PC-9 (cell line): ENCODE data around the gene SEC31A. TPM values are rescaled to one million over a fixed set of nuclear protein-coding genes. Genes with fewer than 3 reads are reported as not detected.

Experiments used
- BruUV-seq: library from RNA; stranded (reverse); fragments of 400-500 nt; replicated peaks from 2 replicates; lab custom pipeline; 2021; lab: Mats Ljungman, UMichigan
- CTCF ChIA-PET: fragments of 300-600 bp; sonication (Branson Sonifier 250); formaldehyde crosslinking; loops from one replicate; lab custom pipeline; 2022; ENCODE audit warnings: antibody characterized with exemption; lab: Charles Lee
- POLR2A ChIA-PET: fragments of 300-600 bp; sonication (Branson Sonifier 250); formaldehyde crosslinking; loops from one replicate; lab custom pipeline; 2022; ENCODE audit warnings: antibody characterized with exemption; ENCODE audit not compliant: unreplicated experiment; lab: Charles Lee
- DNase-seq, 2 experiments: peaks; one replicate each; pipeline versions ENCODE4 v3.0.0 to v3.0.0-alpha.2; 2015 to 2022; ENCODE audit warnings: mixed read lengths in 1 of 2
- H2AFZ ChIP-seq: fragments of 200-600 bp; sonication (generic); 2 replicates; pipeline ENCODE4 v1.8.1; 2017; ENCODE audit warnings: antibody characterized with exemption
- H3F3A ChIP-seq: fragments of 200-600 bp; sonication (generic); 2 replicates; pipeline ENCODE4 v1.8.1; 2017; ENCODE audit warnings: antibody characterized with exemption, mild to moderate bottlenecking, low read depth; ENCODE audit not compliant: insufficient read depth
- H3K27ac ChIP-seq: fragments of 200-600 bp; sonication (generic); 2 replicates; pipeline ENCODE4 v1.6.1; 2016; ENCODE audit warnings: mixed run types
- H3K27me3 ChIP-seq: fragments of 200-600 bp; sonication (generic); 2 replicates; pipeline ENCODE4 v1.6.1; 2016; ENCODE audit warnings: low read depth, mixed run types; ENCODE audit not compliant: insufficient read depth
- H3K36me3 ChIP-seq: fragments of 200-600 bp; sonication (generic); 2 replicates; pipeline ENCODE4 v1.6.1; 2016; ENCODE audit warnings: low read depth, mixed run types
- H3K4me1 ChIP-seq: fragments of 200-600 bp; sonication (generic); replicated peaks from 2 replicates; pipeline ENCODE4 v1.6.1; 2016; ENCODE audit warnings: mixed run types; ENCODE audit not compliant: insufficient read depth
- H3K4me2 ChIP-seq: fragments of 200-600 bp; sonication (generic); 2 replicates; pipeline ENCODE4 v1.6.1; 2017; ENCODE audit warnings: mixed run types
- H3K4me3 ChIP-seq: fragments of 200-600 bp; sonication (generic); 2 replicates; pipeline ENCODE4 v1.6.1; 2016; ENCODE audit warnings: mixed run types
- H3K79me2 ChIP-seq: fragments of 200-600 bp; sonication (generic); 2 replicates; pipeline ENCODE4 v1.6.1; 2017; ENCODE audit warnings: low read depth, mixed run types
- H3K9me2 ChIP-seq: fragments of 200-600 bp; sonication (generic); 2 replicates; pipeline ENCODE4 v1.8.1; 2017; ENCODE audit warnings: mild to moderate bottlenecking; ENCODE audit not compliant: insufficient read depth
- H3K9me3 ChIP-seq: fragments of 200-600 bp; sonication (generic); 2 replicates; pipeline ENCODE4 v1.8.1; 2016; ENCODE audit warnings: low read depth; ENCODE audit not compliant: insufficient read depth
- H4K20me1 ChIP-seq: fragments of 200-600 bp; sonication (generic); 2 replicates; pipeline ENCODE4 v1.8.1; 2017; ENCODE audit not compliant: insufficient read depth
- CTCF ChIP-seq: fragments of 200-600 bp; sonication (generic); conservative IDR thresholded peaks from 2 replicates; pipeline ENCODE4 v1.6.1; 2017; ENCODE audit warnings: mixed run types, antibody characterized with exemption, mild to moderate bottlenecking, moderate library complexity
- EZH2 ChIP-seq: fragments of 200-600 bp; sonication (generic); IDR thresholded peaks from 2 replicates; pipeline ENCODE4 v1.8.0; 2017; ENCODE audit warnings: antibody characterized with exemption, low read depth
- intact Hi-C: fragments of 100-400 bp; cut with micrococcal nuclease; formaldehyde crosslinking; loops from one replicate; pipeline ENCODE4 v1.10.0; 2022; ENCODE audit not compliant: unreplicated experiment
- total RNA-seq: library from RNA; stranded (reverse); gene quantifications from 2 replicates; pipeline ENCODE4 v1.2.3, GENCODE V29; 2021

SEC31A gene
- total RNA-seq, 1 experiment from 2014 or later, result 95.5 TPM

DNA sequence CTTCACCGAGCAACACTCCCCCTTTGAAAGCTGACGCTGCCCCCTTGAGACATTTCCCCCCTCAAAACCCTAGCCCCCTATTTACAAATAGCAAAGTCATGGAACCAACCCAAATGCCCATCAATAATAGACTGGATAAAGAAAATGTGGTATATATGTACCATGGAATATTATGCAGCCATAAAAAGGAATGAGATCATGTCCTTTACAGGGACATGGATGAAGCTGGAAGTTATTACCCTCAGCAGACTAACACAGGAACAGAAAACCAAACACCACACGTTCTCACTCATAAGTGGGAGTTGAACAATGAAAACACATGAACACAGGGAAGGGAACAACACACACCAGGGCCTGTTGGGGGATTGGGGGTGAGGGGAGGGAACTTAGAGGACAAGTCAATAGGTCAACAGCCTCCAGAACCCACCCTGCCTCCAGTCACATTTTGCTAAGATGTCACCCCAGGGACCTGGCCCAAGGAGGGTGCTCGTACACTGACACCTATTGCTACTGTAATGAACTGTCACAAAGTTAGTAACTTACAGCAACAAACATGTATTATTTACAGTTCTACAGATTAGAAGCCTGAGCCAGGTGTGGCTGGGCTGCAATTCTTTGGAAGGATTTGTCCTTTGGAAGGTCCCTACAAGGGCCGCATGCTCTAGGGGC is 113.0 kb downstream of the SEC31A start:
- intact Hi-C loops, result loop anchor here (1.0 to 5.0 kb wide), 3 partner anchors 7 to 839 kb away; no protein-coding TSS in a partner anchor
- ChIA-PET POLR2A (interaction anchor here (0.6 to 1.4 kb wide), 2 partner anchors 21 to 212 kb away, joined by 5 to 14 read pairs; partner anchors contain the start of gene SCD5), CTCF (no interaction called here)
- H4K20me1 ChIP-seq, result no peaks in the 10 kb centered on the region
- H2AFZ ChIP-seq, result no peak overlapping the region
- peaks cover 12% of the 10 kb centered on the region; the same call in 1 of the 2 replicates for H3F3A ChIP-seq
- H3K27ac ChIP-seq, result peak overlapping the region; percentile 62
- H3K4me3 ChIP-seq, result no peak overlapping the region
- H3K27me3 ChIP-seq, result no peaks in the 10 kb centered on the region
- TF ChIP-seq EZH2 (no peak), CTCF (no peak)
- no peak for DNase-seq
- H3K9me3 ChIP-seq, result no peaks in the 10 kb centered on the region
- peaks cover 34% of the 10 kb centered on the region for H3K4me1 ChIP-seq
- peaks cover 13% of the 10 kb centered on the region for H3K79me2 ChIP-seq
- no peak overlapping the region for H3K4me2 ChIP-seq
- H3K36me3 ChIP-seq, result no peaks in the 10 kb centered on the region
- H3K9me2 ChIP-seq, result no peaks in the 10 kb centered on the region
- BruUV-seq, result no TSS peak

GRCh38 chr4:82776925-82777542 is 113.9 kb downstream of the SEC31A start:
- no peak overlapping the region for H2AFZ ChIP-seq
- no peaks in the 10 kb centered on the region for H3K9me3 ChIP-seq
- TF ChIP-seq EZH2 (no peak), CTCF (no peak)
- H4K20me1 ChIP-seq, result no peaks in the 10 kb centered on the region
- H3K27ac ChIP-seq, result peak overlapping the region; percentile 62
- CTCF ChIA-PET, result no interaction called here
- H3K9me2 ChIP-seq, result no peaks in the 10 kb centered on the region
- intact Hi-C loops, result loop anchor here (1.0 to 5.0 kb wide), 3 partner anchors 8 to 840 kb away; no protein-coding TSS in a partner anchor
- DNase-seq, result peak; percentile 45 to 85
- no peaks in the 10 kb centered on the region for H3K36me3 ChIP-seq
- H3K4me2 ChIP-seq, result 0 out of 2 replicates have a peak overlapping the region, but pooled peaks have one; percentile 13
- no TSS peak for BruUV-seq
- H3K27me3 ChIP-seq, result no peaks in the 10 kb centered on the region
- H3K4me3 ChIP-seq, result no peak overlapping the region
- H3F3A ChIP-seq, result peaks cover 10% of the 10 kb centered on the region; the same call in 1 of the 2 replicates
- POLR2A ChIA-PET, result interaction anchor here (0.5 to 1.4 kb wide), 3 partner anchors 22 to 211 kb away, joined by 5 to 14 read pairs (median 10); partner anchors contain the start of gene SCD5
- H3K4me1 ChIP-seq, result peaks cover 25% of the 10 kb centered on the region
- peaks cover 11% of the 10 kb centered on the region for H3K79me2 ChIP-seq

- no TSS peak for BruUV-seq
- DNase-seq, result no peak
Measured at GRCh38 chr4:82775243-82775642, 115.7 kb downstream of the SEC31A start.

More at GRCh38 chr4:82775243-82775642, 115.7 kb downstream of the SEC31A start:
- intact Hi-C loops, result loop anchor here (5.0 kb wide), 1 partner anchor 842 kb away; no protein-coding TSS in a partner anchor
- Histone ChIP-seq H4K20me1 (no peaks in the 10 kb centered on the region), H3F3A (peaks cover 8% of the 10 kb centered on the region; the same call in 1 of the 2 replicates), H3K4me2 (no peak overlapping the region), H3K79me2 (0 out of 2 replicates have a peak, but pooled peaks cover 4% of the 10 kb centered on the region), H3K27me3 (no peaks in the 10 kb centered on the region), H3K4me1 (peaks cover 12% of the 10 kb centered on the region; the same call in 1 of the 2 replicates), H2AFZ (no peak overlapping the region), H3K27ac (no peak overlapping the region), H3K4me3 (no peak overlapping the region), H3K9me3 (no peaks in the 10 kb centered on the region), H3K36me3 (no peaks in the 10 kb centered on the region), H3K9me2 (no peaks in the 10 kb centered on the region)
- POLR2A ChIA-PET, result interaction anchor here (0.6 kb wide), 1 partner anchor 23 kb away, joined by 5 read pairs; the partner anchor contains the start of gene SCD5
- TF ChIP-seq EZH2, result no peak
- TF ChIP-seq CTCF, result no peak
- CTCF ChIA-PET, result interaction anchor here (0.6 kb wide), 1 partner anchor 53 kb away, joined by 4 read pairs; no protein-coding TSS in a partner anchor
